Neutrophil (primary cell): ENCODE results near the gene KASH5.
A peak's percentile ranks its signal among the peaks of the same experiment; 100 is the strongest.

Source experiments
- H3K27ac ChIP-seq: fragments of 200-600 bp; sonication (generic); 2 replicates; pipeline ENCODE4 v1.5.1; 2016; ENCODE audit warnings: mild to moderate bottlenecking, moderate library complexity
- H3K27me3 ChIP-seq: fragments of 200-600 bp; sonication (generic); 2 replicates; pipeline ENCODE4 v1.6.0; 2016; ENCODE audit warnings: mild to moderate bottlenecking
- H3K36me3 ChIP-seq: fragments of 200-600 bp; sonication (generic); 2 replicates; pipeline ENCODE4 v1.5.1; 2017
- H3K4me1 ChIP-seq, 2 experiments: fragments of 200-600 bp in 1 of 2; sonication (generic) in 1 of 2; 1 replicate in 1 of 2; 2 replicates in 1 of 2; pipeline versions ENCODE4 v1.5.1 to v1.6.1; 2013 to 2016; ENCODE audit warnings: low read depth in 1 of 2, low read length in 1 of 2, mild to moderate bottlenecking in 1 of 2, moderate library complexity in 1 of 2; ENCODE audit not compliant: control insufficient read depth in 1 of 2, insufficient read depth in 1 of 2
- H3K4me3 ChIP-seq, 2 experiments: fragments of 200-600 bp in 1 of 2; sonication (generic) in 1 of 2; 1 replicate in 1 of 2; 2 replicates in 1 of 2; pipeline ENCODE4 v1.5.1; 2013 to 2016; ENCODE audit warnings: low read depth in 1 of 2, low read length in 1 of 2, mild to moderate bottlenecking in 1 of 2, moderate library complexity in 1 of 2
- H3K9me3 ChIP-seq: fragments of 200-600 bp; sonication (generic); 2 replicates; pipeline ENCODE4 v1.5.1; 2016
- TF ChIP-seq, protein P1 (sequence below): fragments of 200-600 bp; sonication (generic); IDR thresholded peaks from 2 replicates; pipeline ENCODE4 v1.5.1; 2016; ENCODE audit warnings: antibody characterized with exemption

Gene KASH5

DNA sequence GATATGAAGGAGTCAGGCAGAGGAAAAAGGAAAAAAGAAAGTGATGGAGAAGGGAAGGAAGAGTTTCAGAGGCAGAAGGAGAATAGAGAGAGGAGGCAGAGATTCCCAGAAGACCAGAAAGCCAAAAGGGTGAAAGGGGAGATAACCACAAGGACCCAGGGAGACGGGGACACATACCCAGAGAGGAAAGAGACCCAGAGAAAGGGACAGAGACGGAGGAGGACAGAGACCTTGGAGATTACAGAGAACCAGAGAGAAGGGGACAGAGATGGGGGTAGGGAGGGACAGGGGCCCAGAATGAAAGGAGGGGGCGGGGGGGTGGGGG is 33.8 kb downstream of the KASH5 start:
- TF ChIP-seq, protein P1, sequence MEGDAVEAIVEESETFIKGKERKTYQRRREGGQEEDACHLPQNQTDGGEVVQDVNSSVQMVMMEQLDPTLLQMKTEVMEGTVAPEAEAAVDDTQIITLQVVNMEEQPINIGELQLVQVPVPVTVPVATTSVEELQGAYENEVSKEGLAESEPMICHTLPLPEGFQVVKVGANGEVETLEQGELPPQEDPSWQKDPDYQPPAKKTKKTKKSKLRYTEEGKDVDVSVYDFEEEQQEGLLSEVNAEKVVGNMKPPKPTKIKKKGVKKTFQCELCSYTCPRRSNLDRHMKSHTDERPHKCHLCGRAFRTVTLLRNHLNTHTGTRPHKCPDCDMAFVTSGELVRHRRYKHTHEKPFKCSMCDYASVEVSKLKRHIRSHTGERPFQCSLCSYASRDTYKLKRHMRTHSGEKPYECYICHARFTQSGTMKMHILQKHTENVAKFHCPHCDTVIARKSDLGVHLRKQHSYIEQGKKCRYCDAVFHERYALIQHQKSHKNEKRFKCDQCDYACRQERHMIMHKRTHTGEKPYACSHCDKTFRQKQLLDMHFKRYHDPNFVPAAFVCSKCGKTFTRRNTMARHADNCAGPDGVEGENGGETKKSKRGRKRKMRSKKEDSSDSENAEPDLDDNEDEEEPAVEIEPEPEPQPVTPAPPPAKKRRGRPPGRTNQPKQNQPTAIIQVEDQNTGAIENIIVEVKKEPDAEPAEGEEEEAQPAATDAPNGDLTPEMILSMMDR = no peak
- Histone ChIP-seq H3K4me3 (no peak overlapping the region), H3K4me1 (peaks cover 19 to 25% of the 10 kb centered on the region in 2 experiments), H3K36me3 (no peaks in the 10 kb centered on the region), H3K27ac (no peak overlapping the region), H3K27me3 (peaks cover 83% of the 10 kb centered on the region), H3K9me3 (no peaks in the 10 kb centered on the region)

- no peak overlapping the region for H3K27ac ChIP-seq
- H3K27me3 ChIP-seq = peaks cover 90% of the 10 kb centered on the region
- TF ChIP-seq, protein P1 = no peak
- no peaks in the 10 kb centered on the region for H3K9me3 ChIP-seq
- H3K4me3 ChIP-seq = peak overlapping the region; percentile 23 to 24
- peaks cover 18 to 24% of the 10 kb centered on the region in 2 experiments for H3K4me1 ChIP-seq
- H3K36me3 ChIP-seq = no peaks in the 10 kb centered on the region
These were observed 34.5 kb downstream of the KASH5 start for GRCh38 chr19:49422407-49423070.

GRCh38 chr19:49423071-49423984 is 35.3 kb downstream of the KASH5 start, which contains the start of gene PTH2:
TSS of gene PTH2 (minus strand) at chr19:49423441. CDS start at chr19:49423339, 102 bp downstream.
- no peak within 1 kb of the TSS for H3K27ac ChIP-seq
- H3K4me3 ChIP-seq = peak within 1 kb of the TSS; percentile 23 to 24
- TF ChIP-seq, protein P1 = no peak
- peaks cover 13 to 19% of the 10 kb centered on the region in 2 experiments for H3K4me1 ChIP-seq
- peaks cover 98% of the 10 kb centered on the region for H3K27me3 ChIP-seq
- H3K36me3 ChIP-seq = no peaks in the 10 kb centered on the region
- no peaks in the 10 kb centered on the region for H3K9me3 ChIP-seq

DNA sequence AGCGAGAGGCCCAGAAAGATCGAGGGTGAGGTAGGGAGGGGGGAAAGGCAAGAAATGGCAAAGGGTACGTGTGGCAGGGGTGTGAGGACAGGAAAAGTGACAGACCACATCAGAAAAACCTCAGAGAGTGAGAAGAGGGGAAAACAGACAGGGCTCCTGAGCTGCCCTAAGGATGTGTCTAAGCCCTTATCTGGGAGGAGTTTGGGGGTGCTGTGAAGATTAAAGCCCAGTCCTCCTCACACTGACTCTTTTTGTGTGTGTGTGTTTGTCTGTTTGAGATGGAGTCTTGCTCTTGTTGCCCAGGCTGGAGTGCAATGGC is 35.9 kb downstream of the KASH5 start:
- TF ChIP-seq, protein P1 = no peak
- no peak overlapping the region for H3K27ac ChIP-seq
- H3K4me3 ChIP-seq = no peak overlapping the region
- no peaks in the 10 kb centered on the region for H3K9me3 ChIP-seq
- no peaks in the 10 kb centered on the region for H3K36me3 ChIP-seq
- peaks cover 13 to 19% of the 10 kb centered on the region in 2 experiments for H3K4me1 ChIP-seq
- peaks cover 100% of the 10 kb centered on the region for H3K27me3 ChIP-seq

DNA sequence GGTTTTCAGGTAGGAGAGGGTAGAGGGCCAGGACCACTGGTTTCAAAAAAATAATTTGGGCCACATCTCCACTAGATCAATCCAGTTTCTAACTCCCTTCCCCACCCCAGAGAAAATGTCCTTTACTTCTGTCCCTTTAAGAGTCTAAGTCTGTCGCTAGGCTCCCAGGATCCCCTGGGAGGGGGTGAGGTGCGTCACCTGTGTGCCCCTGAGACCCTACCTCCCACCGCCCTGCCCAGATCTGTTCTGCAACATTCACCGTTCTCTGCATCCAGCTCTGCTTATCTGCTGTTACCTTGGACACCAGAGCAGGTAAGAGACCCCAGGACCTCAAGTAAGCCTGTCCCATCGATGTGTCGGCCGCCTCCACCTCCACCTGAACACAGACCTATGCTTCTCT is 37.1 kb downstream of the KASH5 start, which contains the start of gene GFY:
GFY (plus strand) TSS at position 211 of the 400 bp plus-strand sequence. CDS start 1,043 bp downstream, outside the sequence.
- Histone ChIP-seq H3K27ac (no peak within 1 kb of the TSS), H3K27me3 (peaks cover 100% of the 10 kb centered on the region), H3K4me3 (no peak within 1 kb of the TSS), H3K36me3 (no peaks in the 10 kb centered on the region), H3K4me1 (peaks cover 13 to 19% of the 10 kb centered on the region in 2 experiments), H3K9me3 (no peaks in the 10 kb centered on the region)
- TF ChIP-seq, protein P1 = no peak
